Stimulated activated CD4-positive, alpha-beta T cell treated with anti-CD3 and anti-CD28 coated beads, Interleukin-4, amount 100 ng/mL, for 48 hours (primary cell): ENCODE results near the gene OR4D5.

Experiments used
- DNase-seq, 2 donors: peaks; one replicate each; pipeline ENCODE4 v3.0.0-alpha.2; 2020; ENCODE audit warnings: low read depth in 2 of 2

OR4D5 gene

DNA sequence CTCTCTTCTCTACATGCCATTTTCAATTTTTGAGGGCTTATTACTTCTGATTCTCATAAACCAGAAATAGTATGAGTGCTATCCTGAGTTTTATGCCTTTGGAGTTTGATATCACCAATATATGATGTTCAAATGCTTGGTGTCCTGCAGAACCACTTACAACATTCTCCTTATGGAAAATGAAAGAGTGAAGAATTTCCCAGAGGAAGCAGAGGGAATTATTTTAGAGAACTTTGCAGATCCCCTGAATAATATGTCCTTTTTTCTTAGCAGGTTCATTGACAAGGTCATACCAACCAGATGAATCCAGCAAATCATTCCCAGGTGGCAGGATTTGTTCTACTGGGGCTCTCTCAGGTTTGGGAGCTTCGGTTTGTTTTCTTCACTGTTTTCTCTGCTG lies at the start of gene OR4D5:
TSS of gene OR4D5 (plus strand) at position 301 of the 400 bp plus-strand sequence. CDS start at position 301, 0 bp downstream.
- no peak for DNase-seq

DNA sequence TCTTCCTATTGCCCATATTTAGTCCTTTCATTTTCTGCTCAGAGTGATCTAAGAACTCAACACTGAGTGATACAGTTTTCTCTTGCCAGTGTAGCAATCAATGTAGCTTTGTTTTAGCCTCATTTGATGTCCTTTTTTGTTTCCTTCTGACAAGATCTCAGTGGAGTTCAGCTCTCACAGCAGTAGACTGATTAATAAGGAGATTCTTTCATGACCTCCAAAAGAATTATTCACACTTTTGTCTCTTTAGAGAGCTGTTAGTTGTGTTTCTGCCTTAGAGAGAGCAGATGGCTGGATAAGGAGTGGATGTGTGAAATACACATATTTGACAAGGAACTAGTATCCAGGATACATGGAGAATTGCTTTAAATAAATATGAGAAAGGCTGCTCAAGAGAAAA lies 47.4 kb upstream of the OR4D5 start:
- DNase-seq, result no peak

DNA sequence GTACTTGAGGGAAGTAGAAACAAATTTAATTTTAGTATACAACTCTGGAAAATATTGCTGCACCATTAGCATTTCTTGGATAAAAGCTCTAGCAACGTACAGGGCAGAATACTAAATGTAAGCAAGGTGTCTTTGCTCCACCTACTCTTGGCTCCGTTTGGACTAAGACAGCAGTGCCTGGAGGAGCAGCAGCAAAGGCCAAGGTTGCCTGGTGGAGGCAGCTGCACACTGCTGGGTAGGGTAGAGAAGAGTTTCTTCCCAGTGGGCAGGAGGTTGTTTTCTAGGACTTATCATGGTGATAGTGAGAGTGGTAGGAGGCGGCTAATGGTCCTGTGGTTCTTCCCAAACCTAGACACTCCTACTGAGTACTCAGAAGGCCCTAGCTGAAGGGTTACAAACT lies 39.6 kb upstream of the OR4D5 start:
- DNase-seq, result no peak

DNA sequence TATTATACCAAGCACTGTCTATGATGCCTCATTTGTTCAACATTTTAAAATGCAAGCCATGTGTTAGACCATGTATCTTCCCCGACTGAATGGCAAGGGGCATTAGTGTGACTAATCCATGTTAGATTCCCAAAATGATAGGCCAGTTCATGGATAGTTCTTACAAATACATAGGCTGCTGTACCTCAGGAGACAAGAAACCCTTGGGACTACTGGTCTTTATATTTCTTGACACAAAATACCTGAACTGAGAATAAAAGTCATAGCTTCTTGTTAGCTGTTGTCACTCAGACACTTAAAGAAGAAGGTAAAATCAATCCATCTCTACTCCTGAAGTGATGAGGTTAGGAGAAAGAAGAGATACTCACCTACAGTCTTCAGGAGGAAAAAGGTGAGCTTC lies 37.5 kb upstream of the OR4D5 start, which contains the start of gene OR8D4:
TSS of gene OR8D4 (plus strand) at position 301 of the 400 bp plus-strand sequence. CDS start 4,265 bp downstream, outside the sequence.
- no peak for DNase-seq

DNA sequence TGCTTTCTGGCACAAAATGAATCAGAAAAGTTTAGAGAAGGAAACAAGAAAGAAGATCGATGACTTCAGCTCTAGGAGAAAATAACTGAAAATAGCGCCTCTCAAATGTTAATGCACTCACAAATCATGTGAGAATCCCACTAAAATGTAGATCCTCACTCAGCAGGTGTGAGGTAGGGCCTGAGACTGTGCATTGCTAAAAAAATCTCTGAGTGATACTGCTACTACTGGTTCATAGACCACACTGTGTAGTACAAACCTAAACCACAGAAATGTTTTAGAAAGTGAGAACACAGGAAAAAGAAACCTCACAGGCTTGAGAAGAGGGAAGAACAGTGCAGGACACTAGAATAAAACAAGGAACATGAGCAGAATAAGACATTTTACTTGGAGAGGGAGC lies 35.5 kb upstream of the OR4D5 start:
- DNase-seq, result no peak

- DNase-seq, result no peak
These were observed 34.5 kb upstream of the OR4D5 start for GRCh38 chr11:123904932-123905331.

- DNase-seq, result no peak
These were observed 33.6 kb upstream of the OR4D5 start for GRCh38 chr11:123905826-123906225.

- no peak for DNase-seq
These were observed 18.5 kb upstream of the OR4D5 start for GRCh38 chr11:123920943-123921342.

DNA sequence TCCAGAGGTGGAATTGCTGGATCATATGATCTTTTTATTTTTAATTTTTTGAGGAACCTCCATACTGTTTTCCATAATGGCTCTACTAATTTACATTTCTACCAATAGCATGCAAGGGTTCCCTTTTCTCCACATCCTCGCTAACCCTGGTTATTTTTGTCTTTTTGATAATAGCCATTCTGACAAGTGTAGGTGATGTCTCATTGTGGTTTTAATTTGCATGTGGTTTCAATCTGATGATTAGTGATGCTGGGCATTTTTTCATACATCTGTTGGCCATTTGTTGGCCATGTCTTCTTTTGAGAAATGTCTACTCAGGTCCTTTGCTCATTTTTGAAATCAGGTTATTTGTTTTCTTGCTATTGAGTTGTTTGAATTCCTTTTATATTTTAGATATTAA lies 15.4 kb upstream of the OR4D5 start:
- no peak for DNase-seq

GRCh38 chr11:123942413-123942812 lies 3.0 kb downstream of the OR4D5 start:
- DNase-seq, result no peak

DNA sequence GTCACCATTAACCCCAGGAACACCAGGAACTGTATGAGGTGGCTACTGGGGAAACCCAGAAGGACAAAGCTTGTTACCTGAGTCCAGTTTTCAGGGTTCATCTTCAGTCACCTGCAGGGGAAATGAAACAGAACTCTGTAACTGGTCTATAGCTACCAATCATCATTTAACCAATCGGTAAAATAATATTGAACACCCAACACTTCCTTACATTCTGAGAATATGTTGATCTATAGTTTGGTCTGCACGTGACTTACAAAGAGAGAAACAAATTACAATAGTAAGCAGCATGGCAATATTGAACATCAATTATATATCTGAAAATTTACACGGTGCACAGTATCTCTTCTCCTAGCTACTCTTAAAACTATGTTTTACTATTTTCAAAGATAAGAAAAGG lies 4.3 kb downstream of the OR4D5 start, which contains the start of gene OR6T1:
TSS of gene OR6T1 (minus strand) at position 101 of the 400 bp plus-strand sequence. CDS start at position 101, 0 bp downstream.
- DNase-seq, result no peak

GRCh38 chr11:123945132-123945531 lies 5.7 kb downstream of the OR4D5 start:
- no peak for DNase-seq

- no peak for DNase-seq
These were observed 17.3 kb downstream of the OR4D5 start for GRCh38 chr11:123956752-123957151.

- DNase-seq, result no peak
These were observed 34.4 kb downstream of the OR4D5 start for GRCh38 chr11:123973816-123974215.

DNA sequence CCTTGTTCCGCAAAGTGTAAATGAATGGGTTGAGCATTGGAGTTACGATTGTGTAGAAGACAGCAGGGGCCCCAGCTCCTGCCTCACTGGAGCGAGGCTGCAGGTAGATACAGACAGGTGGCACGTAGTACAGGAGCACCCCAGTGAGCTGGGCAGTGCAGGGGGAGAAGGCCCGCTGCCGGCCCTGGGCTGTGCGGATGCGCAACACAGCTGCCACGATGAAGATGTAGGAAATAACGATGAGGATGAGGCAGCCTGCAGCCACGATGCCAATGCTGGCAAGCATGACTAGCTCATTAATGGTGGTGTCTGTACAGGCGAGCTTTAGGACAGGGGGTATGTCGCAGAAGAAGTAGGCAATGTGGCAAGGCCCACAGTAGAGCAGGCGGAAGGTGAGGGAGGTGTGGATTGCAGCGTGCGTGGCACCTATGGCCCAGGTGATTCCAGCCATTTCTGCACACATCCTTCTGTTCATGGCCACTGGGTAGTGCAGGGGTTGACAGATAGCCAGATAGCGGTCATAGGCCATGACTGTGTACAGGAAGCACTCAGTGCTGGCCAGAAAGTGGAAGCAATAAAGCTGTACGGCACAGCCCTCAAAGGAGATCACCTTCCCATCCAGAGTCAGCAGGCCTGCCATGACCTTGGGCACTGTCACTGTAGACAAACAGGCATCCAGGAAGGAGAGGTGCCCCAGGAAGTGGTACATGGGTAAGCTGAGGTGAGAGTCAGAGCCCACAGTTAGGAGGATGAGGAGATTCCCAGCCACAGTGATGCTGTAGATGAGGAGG lies 37.5 kb downstream of the OR4D5 start:
- DNase-seq, result no peak

- no peak for DNase-seq
These were observed 38.4 kb downstream of the OR4D5 start, which contains the start of gene OR10S1 for GRCh38 chr11:123977731-123978347. Gene OR10S1 (minus strand): TSS chr11:123977781. CDS start chr11:123977664, 117 bp downstream.

- DNase-seq, result no peak
These were observed 39.9 kb downstream of the OR4D5 start for GRCh38 chr11:123979311-123979710.
